COLO829 (cell line): ENCODE data around the gene AVPI1.

Source experiments
- DNase-seq: peaks from one replicate; pipeline ENCODE4 v3.0.0; 2012; ENCODE audit warnings: low spot score

The AVPI1 gene, protein sequence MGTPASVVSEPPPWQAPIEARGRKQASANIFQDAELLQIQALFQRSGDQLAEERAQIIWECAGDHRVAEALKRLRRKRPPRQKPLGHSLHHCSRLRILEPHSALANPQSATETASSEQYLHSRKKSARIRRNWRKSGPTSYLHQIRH

DNA sequence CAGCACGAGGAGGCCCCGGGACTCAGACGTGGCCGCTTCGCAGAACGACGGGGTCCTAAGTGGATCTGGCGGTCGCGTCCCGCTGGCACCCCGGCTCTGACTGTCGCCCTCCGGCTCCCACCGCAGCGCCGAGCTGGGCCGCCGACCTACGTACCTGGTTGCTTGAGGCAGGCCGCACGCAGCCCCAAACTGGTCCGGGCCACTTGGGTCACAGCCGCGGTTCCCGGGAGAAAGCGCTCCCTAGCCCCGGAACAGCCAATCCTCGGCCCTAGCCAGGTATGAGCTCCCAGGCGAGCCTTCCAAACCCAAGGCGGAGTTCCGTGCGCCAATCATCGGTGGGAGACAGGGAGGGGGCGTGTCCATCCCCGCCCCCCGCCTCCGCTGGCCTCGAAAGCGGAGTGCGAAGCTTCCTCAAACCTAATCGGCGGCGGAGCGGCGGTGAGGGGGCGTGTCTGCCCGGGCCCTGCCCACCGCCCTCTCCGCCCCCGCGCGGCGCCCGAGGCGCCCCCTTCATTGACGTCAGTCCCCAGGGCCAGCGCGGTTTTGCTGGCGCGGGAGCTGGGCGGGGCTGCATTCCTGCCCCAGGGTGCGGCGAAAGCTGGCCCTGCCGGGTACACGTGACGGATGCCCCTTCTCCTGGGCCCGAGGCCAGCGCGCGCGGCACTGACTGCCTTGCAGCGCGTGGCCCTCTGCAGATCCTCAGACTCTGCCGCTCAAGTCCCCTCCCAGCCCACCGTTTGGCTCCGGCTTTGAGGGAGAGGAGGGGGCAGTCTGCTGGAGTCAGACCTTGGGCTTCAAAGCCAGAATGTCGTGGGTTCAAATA, at the start of gene AVPI1:
TSS of gene AVPI1 (minus strand) at position 280 of the 823 bp plus-strand sequence. CDS start 7,336 bp downstream, outside the sequence.
- peak; percentile 90 for DNase-seq

DNA sequence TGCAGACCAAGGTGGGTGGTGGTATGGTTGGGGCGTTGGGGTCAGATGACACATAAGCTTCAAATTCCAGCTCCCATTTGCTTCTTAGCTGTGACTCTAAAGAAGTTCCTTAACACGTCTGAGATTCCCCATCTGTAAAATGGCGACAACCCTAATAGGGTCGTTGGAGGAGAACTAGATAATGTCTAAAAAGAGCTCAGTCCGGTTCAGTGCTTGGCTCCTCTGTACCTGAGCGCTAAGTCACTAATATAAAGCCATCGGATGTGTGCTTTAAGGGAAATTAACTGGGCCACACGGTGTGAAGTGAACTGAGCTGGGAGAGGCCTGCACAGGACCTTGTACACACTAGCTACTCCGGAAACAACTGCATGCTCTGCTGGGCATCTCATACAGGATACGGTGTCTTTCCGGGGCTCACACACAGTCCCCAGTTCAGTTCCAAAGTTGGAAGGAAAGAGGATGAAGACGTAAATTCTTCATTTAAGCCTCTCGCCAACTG, 49.4 kb upstream of the AVPI1 start:
- DNase-seq, result no peak

DNA sequence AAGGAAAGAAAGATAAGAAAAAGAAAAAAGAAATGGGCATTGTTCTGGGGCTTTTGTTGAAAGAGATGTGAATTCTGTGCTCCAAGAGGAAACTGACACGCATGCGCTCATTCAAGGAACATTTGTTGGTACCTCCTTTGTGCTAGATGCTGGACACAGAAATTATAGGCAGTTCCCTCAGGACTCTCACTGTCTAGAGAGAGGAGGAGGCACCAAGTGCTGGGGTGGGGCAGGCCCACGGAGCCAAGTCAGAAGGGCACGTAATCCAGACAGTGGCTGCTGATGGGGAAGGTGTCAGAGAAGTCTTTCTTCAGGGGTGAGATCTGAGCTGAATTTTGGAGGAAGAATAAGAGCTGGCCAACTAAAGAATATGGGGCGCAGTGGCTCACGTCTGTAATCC, 47.0 kb upstream of the AVPI1 start:
- DNase-seq, result no peak

GRCh38 chr10:97733256-97733655, 46.2 kb upstream of the AVPI1 start:
- no peak for DNase-seq

GRCh38 chr10:97732052-97732359, 45.0 kb upstream of the AVPI1 start:
- DNase-seq, result no peak

DNA sequence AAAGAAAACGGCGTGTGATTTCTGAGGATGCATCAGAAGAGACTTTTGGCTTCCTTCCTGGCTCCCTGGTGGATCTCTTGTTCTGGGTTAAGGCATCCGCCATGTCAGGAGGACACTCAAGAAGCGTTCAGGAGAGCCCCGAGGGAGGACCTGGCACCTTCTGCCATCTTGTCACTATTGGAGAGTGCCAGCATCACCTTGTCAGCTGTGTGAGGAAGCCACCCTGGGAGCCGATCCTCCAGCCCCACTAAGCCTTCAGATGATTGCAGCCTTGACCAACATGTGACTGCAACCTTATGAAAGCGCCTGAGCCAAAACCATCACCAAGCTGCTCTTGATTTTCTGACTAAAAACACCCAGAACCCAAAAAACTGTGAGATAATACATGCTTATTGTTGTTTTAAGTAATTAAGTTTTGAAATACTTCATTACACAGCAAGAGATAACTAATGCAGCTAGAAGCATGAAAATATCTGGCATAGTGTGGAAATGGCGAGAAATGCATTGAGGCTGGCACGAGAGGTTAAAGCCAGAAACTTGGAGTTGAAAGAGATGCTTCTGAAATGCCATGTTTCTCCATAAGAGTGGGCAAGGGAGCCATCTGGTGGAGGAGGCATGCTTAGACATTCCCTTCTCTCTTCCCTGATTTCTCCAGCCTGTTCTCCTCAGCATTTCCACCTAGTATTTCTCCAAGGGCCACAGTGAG, 44.5 kb upstream of the AVPI1 start:
- DNase-seq, result peak; percentile 41

DNA sequence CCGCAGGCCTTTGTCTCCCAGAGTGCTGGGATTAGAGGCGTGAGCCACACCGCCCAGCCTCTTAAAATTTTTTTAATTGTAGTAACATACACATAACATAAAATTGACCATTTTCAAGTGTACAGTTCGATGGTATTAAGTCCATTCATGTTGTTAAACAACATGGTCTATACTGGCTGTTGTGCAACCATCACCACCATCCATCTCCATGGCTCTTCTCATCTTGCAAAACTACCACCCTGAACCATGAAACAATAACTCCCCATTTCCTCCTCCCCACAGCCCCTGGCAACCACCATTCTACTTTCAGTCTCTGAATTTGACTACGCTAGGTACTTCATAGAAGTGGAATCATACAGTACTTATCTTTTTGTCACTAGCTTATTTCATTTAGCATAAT, 42.0 kb upstream of the AVPI1 start:
- no peak for DNase-seq

DNA sequence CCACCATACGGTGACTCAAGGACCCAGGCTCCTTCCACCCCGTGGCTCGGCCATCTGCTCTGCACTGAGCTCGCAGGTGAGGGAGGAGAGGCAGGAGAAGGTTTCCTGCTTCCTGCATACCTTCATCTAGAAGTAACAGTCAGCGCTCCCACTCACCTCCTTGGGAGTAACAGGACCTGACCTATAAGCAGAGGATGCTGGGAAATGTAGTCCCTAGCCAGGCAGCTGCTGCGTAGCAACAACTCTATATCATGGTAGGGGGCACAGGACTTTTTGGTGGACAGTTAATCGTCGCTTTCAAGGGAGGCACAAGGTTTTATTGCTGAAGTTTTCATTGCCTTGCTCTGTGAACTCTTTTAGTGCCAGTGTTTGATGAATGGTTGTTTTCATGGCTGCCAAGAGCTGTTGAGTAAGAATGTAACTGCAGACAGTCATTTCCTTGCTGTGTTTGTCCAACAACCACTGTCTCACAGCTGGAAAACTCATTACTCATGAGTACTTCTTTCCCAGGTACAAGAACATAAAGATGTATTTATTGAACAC, 39.7 kb upstream of the AVPI1 start:
- no peak for DNase-seq

GRCh38 chr10:97724341-97724941, 37.4 kb upstream of the AVPI1 start:
- no peak for DNase-seq

DNA sequence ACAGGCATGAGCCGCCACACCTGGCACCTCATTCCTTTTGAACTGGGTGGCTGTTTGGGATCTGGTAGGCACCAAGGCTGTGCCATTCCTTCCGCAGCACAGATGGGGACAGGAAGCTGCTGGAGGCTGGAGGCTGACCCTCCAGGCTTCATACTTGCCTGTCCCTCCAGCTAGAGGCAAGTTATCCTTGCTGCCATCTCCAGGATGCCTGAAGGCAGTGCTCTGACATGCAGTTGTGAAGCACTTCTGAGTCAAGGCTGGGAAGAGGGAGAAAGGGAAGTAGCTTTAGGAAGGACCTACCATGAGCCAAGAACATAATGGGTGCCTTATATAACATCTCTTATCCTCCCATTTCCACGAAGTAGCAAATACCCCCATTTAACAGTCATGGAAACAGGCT, 36.0 kb upstream of the AVPI1 start:
- DNase-seq, result no peak

- no peak for DNase-seq
Measured at GRCh38 chr10:97721871-97722780, 35.1 kb upstream of the AVPI1 start.

- no peak for DNase-seq
Measured at GRCh38 chr10:97719602-97720001, 32.6 kb upstream of the AVPI1 start.

DNA sequence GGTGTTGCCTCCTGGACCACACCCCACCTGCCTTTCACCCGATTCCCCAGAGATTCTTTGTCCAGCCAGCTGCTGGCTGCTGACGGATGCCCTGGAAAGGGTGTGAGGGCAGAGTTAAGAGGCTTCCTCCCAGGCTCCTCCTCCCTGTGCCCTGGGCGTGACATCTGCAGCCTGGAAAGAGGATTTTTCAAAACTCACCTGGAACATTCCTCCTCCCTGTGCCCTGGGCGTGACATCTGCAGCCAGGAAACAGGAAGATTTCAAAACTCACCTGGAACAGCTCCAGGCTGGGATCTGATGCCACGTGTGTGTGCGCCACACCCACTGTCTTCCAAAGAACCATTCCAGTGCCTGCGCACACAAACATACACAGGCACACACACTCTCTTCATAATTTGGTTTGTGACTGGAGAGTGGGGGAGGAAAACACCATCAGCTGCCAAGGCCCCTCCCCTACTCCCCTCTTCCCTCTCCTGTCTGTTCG, 31.7 kb upstream of the AVPI1 start:
- DNase-seq, result no peak

DNA sequence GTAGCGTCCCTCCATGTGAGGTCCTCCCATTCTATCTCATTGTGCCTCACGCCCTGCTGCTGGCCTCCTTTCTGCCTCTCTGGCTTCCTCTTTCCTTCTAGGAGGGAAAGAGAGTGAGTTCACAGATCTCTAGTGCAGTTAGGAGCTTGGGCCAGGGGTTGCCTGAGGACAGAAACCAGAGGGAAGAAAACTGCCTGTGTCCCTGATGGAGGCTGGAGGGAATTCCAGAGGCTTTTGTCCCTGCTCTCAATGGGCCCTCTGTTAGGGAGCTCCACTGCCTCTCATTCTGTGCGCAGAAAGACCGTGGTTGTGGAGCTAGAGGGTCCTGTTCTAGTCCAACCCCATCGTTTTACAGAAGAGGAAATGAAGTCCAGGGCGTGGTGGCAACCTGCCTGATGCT, 31.1 kb upstream of the AVPI1 start:
- DNase-seq, result peak; percentile 71

DNA sequence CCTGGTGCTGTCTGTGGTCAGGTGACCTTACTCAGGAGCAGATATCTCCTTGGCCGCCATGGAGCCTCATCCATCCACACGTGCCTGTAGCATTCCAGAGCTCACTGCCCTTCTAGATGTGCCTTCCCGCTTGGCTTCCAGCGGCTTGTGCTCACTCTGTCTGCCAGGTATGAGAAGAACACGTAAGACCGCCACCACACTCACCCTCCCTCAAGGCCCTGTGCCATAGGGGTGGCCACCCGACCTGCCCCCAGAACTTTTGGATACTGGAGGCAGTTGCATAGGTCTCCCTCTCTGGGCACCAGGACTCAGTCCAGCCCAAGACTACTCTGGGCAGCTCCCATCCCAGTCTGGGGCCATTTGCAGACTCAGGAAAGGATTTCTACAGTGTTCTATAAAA, 30.6 kb upstream of the AVPI1 start:
- no peak for DNase-seq

- DNase-seq, result no peak
Measured at GRCh38 chr10:97715259-97715874, 28.3 kb upstream of the AVPI1 start.

- no peak for DNase-seq
Measured at GRCh38 chr10:97714401-97715258, 27.6 kb upstream of the AVPI1 start.

GRCh38 chr10:97713826-97714400, 26.9 kb upstream of the AVPI1 start:
- DNase-seq, result no peak

DNA sequence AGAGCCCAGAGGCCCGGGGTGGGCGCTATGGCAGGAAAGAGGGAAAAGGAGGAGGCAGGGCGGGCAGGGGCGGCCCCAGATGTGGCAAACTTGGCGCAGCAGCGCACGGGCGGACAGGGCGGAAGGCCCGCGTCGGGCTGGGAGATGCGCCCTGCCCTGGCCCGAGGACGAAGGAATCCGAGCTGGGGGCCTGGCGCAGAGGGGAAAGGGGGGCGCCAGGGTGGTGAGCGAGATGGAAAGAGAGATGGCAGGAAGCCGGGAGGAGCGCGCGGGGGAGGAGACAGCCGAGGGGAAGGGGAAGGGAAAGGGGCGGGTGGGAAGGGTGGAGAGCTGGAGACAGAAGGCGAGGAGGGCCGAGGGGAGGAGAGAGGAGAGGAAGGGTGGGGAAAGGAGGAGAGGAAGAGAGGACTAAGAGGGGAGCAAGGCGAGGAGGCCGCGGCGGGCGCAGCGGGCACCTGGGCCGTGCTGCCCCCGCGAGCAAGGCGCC, 26.3 kb upstream of the AVPI1 start, which contains the start of gene MARVELD1:
TSS of gene MARVELD1 (plus strand) at position 392 of the 487 bp plus-strand sequence. CDS start 147 bp downstream, outside the sequence.
- peak; percentile 53 for DNase-seq
